ENCODE measurements around the gene TIMM8A.

Gene TIMM8A

GRCh38 chrX:101390664-101391525, 42.4 kb upstream of the TIMM8A start, which contains the start of gene RPL36A:
TSS of gene RPL36A (plus strand) at chrX:101391011. CDS start at chrX:101391044, 33 bp downstream.
- H3K4me3 ChIP-seq (replicated peaks; ENCODE audit: low read depth, low read length): peak within 1 kb of the TSS; percentile 77
- peak; percentile 69 for TF ChIP-seq CTCF (IDR thresholded peaks at IDR 0.05; ENCODE audit: low read length, missing control alignments)
- peak; percentile 92 for DNase-seq (ENCODE audit: low read depth)

GRCh38 chrX:101388604-101389003, 40.1 kb upstream of the TIMM8A start:
- no peak for DNase-seq (ENCODE audit: low read depth)
- H3K4me3 ChIP-seq (replicated peaks; ENCODE audit: low read depth, low read length): no peak overlapping the region
- no peak for TF ChIP-seq CTCF (IDR thresholded peaks at IDR 0.05; ENCODE audit: low read length, missing control alignments)

- no peak for DNase-seq (ENCODE audit: low read depth)
- no peak for TF ChIP-seq CTCF (IDR thresholded peaks at IDR 0.05; ENCODE audit: low read length, missing control alignments)
- no peak overlapping the region for H3K4me3 ChIP-seq (replicated peaks; ENCODE audit: low read depth, low read length)
These were observed 38.0 kb upstream of the TIMM8A start for GRCh38 chrX:101386542-101386885.

- DNase-seq (ENCODE audit: low read depth): no peak
- H3K4me3 ChIP-seq (replicated peaks; ENCODE audit: low read depth, low read length): no peak within 1 kb of the TSS
- no peak for TF ChIP-seq CTCF (IDR thresholded peaks at IDR 0.05; ENCODE audit: low read length, missing control alignments)
These were observed 37.4 kb upstream of the TIMM8A start, which contains the start of gene BTK for GRCh38 chrX:101385795-101386541. TSS of gene BTK (minus strand) at chrX:101386191. CDS start at chrX:101375284, 10,907 bp downstream.

GRCh38 chrX:101385026-101385684, 36.6 kb upstream of the TIMM8A start:
- DNase-seq (ENCODE audit: low read depth): no peak
- no peak for TF ChIP-seq CTCF (IDR thresholded peaks at IDR 0.05; ENCODE audit: low read length, missing control alignments)
- no peak overlapping the region for H3K4me3 ChIP-seq (replicated peaks; ENCODE audit: low read depth, low read length)

GRCh38 chrX:101383679-101384205, 35.2 kb upstream of the TIMM8A start:
- no peak overlapping the region for H3K4me3 ChIP-seq (replicated peaks; ENCODE audit: low read depth, low read length)
- no peak for DNase-seq (ENCODE audit: low read depth)
- no peak for TF ChIP-seq CTCF (IDR thresholded peaks at IDR 0.05; ENCODE audit: low read length, missing control alignments)
